Posterior cingulate gyrus (tissue), 11 donors: ENCODE results near the gene CDCA3.
A peak's percentile ranks its signal among the peaks of the same experiment; 100 is the strongest.
"Not testable (repeated sequence)": the region's sequence is repeated elsewhere in the genome, so short reads cannot be mapped to it uniquely, and the experiment has no call there.

Experiments used
- DNase-seq, 10 donors: peaks; one replicate each; pipeline versions ENCODE4 v3.0.0 to v3.0.0-alpha.2; 2020 to 2021; ENCODE audit warnings: mixed read lengths in 3 of 10
- intact Hi-C: fragments of 100-400 bp; cut with DNase I; formaldehyde crosslinking; loops from one replicate; pipeline ENCODE4 v1.15.1; 2023

The CDCA3 gene

DNA sequence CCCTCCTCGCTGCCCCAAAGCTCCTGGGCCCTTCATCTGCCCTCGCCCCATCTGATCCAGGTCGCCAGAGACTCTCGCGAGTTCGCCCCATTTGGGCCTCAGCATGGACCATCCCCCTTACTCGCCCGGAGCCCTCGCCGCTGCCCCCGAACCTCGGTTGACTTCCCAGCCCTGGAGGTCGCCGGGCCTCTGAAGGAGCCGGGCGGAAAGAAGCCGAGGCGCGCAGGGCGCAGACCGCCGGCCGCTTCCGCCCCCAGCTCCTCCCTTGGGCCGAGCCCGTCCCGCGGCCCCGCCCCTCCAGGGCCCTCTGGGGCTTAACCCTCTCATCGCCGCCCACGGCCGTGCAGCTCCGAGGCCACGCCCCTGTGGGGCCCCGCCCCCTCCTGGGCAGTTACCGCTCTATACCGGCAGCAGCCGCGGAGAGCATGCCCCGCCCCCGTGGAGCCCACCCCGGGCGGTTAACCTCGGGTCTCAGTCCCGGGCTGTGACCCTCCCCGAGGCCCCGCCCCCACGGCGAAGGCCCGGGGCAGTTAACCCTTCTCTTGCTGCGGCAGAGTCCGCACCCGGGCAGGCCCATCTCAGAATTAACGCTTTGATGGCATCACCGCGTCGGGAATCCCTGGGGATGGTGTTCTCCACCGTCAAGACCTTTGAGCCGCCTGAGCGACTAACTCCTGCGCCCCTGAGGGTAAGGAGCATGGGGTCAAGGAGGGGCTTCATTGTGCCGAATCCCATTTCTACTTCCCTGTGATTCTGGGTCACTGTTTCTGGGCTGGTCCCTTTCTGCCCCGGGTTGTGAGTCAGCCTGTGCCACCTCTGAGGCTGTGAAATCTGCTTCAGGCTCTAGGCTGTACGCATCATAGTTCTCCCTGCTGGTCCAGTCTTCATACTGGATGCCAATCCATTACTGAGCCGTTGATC is 22.3 kb upstream of the CDCA3 start, which contains the start of gene SPSB2:
Gene SPSB2 (minus strand): TSS at position 210 of the 921 bp plus-strand sequence. CDS start 402 bp downstream, outside the sequence.
- intact Hi-C loops, result loop anchor here (1.0 kb wide), 1 partner anchor 18 kb away; no protein-coding TSS in a partner anchor
- DNase-seq, result peak; percentile 88 to 99 (median 94)

DNA sequence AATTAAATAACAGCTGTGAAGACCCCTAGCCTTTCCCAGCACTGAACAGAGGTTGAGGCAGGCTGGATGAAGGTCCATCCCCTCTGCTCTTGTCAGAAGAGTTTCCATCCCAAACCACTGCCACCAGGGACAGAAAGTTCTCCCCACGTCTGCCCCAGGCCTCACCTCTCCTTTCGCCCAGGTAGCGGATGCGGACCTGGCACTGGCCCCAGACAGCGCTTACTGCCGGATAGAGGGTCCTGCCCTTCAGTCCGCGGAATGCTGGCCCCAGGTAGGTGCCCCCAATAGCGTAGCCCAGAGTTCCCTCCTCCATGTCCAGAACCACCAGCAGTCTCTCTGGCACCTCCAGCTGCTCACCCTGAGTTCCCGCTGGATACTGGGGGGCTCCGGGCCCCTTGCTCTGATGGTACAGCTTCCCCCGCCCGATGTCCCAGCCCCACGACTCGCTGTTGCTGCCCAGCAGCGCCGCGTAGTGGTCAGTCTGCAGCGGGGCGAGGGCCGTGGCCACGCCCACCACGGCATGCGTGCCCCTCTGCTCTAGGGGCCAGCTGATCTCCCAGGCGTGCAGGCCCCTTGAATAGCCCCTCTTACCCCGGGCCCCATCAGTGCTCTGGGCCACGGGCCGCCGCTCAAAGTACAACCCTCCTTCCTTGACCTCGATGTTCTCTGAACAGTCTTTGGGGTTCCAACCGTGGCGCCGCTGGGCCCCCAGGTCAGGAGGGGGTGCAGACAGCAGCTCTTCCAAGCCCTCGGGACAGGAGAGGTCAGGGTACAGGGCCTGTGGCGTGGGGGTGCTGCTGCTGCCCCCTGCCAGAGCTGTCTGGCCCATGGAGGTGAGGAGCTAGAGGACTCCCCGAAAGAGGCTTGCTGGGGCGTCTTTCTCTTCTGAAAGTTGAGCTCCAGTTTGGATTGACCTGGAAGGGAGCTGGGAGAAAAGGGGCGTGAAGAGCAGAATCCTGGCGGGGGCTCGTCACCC is 21.3 kb upstream of the CDCA3 start:
- intact Hi-C loops, result loop anchor here (1.0 kb wide), 1 partner anchor 19 kb away; no protein-coding TSS in a partner anchor
- DNase-seq, result peak; percentile 70 to 97 (median 84)

DNA sequence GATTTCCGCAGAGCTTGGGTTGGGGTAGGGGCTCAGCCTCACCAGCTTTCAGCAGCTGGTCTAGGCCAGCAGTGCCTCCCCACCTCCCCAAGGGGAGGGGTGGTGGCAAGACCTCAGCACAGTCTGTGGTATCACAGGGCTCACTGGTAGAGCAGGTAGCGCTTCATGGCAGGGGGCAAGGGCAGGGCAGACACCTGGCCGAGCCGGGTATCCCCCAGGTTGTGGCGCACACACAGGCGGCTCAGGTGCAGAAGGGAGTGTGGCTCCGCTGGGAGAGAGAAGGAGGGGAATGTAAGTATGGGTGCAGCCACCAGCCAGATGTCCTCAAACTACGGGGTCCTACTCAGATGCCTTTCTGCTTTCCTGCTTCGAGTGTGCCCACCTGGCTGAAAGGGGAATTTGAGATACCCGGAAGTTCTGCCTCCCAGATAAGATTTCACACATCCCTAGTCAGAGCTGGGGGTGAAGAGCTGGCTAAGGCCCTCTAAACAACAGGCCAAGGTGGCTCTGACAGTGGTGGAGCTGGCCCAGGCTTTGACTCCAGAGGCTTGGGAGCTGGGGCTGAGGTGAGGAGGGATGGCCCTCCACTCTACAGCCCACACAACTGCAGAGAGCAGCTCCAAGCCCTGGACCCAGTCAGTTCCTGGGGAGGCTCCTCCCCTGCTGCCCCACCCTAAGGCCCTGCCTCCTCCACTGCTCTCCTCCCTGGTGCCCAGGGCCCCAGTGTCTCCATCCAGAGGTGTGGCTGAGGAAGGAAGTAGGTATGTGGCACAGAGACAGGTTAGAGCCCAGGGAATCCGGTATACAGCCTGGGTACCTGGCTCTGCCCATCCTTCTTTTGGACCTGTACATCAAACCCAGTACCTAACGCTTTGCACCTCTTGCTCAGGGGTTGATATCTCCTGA is 20.2 kb upstream of the CDCA3 start:
- DNase-seq, result peak in 2 of 10 donors; percentile 61 to 73
- intact Hi-C loops, result no loop called here

DNA sequence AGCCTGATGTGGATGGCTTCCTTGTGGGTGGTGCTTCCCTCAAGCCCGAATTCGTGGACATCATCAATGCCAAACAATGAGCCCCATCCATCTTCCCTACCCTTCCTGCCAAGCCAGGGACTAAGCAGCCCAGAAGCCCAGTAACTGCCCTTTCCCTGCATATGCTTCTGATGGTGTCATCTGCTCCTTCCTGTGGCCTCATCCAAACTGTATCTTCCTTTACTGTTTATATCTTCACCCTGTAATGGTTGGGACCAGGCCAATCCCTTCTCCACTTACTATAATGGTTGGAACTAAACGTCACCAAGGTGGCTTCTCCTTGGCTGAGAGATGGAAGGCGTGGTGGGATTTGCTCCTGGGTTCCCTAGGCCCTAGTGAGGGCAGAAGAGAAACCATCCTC is 19.2 kb upstream of the CDCA3 start:
- DNase-seq, result peak in 1 of 10 donors; percentile 7
- intact Hi-C loops, result not testable (repeated sequence)

DNA sequence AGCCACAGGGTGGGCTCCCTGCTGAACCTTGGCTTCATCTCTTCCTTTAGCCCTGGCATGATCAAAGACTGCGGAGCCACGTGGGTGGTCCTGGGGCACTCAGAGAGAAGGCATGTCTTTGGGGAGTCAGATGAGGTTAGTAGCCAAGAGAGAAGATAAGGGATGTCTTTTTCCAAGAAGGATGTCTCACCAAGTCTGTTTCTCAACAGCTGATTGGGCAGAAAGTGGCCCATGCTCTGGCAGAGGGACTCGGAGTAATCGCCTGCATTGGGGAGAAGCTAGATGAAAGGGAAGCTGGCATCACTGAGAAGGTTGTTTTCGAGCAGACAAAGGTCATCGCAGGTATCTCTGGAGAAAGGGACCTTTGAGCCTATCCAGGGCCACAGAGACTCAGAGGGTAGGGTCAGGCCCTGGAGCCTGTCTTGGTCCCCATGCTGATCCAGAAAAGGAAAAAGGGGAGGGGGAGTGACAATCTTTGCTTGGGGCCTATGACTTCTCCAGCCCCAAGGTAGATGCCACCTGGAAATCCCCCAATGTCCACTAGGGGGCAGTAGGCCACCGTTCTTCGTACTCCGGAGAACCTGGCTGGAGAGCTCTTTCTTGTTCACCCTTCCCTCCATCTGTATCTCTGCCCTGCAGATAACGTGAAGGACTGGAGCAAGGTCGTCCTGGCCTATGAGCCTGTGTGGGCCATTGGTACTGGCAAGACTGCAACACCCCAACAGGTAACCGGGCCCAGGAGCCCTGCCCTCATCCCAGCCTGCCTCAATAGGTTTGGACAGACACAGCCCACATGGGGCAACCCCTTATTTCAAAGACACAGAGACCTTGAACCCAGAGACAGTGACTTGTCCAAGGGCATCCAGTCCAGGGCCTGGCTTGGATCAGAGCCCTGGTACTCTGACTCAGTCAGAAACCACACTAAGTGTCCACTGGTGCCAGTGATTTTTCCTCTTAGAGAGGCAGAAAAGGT is 18.2 kb upstream of the CDCA3 start:
- intact Hi-C loops, result no loop called here
- peak; percentile 48 to 96 (median 80) for DNase-seq

DNA sequence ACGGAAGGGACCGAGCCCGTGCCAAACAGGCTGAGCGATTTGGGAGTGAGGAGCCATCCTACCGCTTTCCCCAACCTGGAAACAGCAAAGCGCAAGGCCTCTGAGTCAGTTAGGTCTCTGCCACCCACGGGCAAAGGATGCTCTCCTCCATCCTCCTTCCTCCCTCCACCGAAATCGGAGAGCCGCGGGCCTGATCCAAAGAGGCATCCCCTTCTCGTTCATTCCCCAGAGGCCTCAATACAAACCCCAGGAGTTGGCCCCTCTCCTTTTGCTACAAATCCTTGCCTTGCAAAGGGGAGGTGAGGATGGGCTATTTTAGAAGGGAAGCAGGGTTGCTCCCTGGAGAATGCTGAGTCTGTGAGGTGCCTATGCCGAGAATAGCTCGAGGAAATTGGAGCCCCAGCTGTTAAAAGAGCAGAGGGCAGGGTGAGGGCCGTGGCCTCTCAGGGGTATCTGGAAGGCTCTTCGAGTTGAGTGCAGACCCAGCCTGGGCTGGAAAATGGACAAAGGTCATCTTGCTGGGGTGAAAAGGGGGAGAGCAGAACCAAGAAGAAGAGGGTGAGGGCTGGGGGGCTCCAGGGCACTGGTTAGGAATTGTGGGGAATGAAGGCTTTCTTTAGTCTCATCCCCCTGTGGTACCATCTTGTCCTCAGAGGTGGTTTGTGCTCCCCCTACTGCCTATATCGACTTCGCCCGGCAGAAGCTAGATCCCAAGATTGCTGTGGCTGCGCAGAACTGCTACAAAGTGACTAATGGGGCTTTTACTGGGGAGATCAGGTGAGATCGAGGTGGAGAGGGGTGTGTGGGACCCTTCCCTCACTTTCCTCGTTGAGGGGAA is 17.3 kb upstream of the CDCA3 start:
- DNase-seq, result peak in 1 of 10 donors; percentile 50
- intact Hi-C loops, result no loop called here

DNA sequence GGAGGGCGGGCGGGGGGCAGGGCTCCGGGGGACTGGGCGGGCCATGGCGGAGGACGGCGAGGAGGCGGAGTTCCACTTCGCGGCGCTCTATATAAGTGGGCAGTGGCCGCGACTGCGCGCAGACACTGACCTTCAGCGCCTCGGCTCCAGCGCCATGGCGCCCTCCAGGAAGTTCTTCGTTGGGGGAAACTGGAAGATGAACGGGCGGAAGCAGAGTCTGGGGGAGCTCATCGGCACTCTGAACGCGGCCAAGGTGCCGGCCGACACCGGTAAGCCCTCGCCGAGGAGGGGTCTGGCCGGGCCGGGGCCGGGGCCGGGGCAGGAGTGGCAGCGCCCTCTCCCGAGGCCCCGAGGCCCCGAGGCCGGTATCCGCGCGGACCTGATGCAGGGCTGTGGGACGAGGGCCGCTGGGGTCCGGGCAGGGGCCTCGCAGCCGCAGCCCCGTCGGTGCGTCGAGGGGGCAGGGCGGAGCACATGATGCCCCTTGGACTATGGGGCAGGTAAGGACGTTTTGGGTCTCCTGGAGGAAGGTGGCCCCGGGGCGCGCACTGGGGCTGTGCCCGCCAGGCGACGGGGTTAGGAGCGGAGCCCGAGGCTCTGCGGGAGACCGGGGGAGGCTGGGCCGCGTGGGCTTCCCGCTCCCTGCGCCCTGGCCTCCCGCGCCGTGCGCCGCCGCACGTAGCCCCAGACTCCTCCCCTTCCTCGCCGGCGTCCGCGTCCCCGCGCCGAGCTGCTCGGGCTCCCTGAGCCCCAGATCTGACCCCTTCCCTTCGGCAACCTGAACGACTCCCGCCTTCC is 16.5 kb upstream of the CDCA3 start, which contains the start of gene TPI1:
Gene TPI1 (plus strand): TSS at position 119 of the 798 bp plus-strand sequence. CDS start 36 bp downstream, at position 155.
- peak; percentile 75 to 98 (median 88) for DNase-seq
- intact Hi-C loops, result loop anchor here (2.0 kb wide), 1 partner anchor 37 kb away; the partner anchor contains the start of gene LRRC23

DNA sequence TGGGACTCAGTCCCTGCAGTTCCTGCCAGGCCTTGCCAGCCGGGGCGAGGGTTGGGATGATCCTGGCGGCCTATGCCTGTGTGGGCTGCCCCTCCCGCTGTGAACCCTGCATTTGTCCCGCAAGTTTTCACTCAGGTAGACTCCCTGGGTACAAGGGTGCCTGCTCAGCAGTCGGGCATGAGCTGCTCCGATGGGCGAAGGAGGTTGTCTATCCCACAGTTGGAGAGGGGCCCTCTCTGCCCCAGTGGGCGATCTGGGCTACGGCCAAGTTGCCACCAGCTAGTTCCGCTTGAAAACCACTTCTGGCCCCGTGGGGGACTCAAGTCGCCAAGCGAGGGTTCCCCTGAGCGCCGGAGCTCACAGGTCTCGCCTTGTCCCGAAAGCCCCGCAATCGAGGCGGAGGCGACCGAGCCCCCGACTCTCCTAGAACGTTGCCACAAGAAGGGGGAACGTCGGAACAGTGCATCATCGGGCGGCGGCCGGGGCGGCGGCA is 15.9 kb upstream of the CDCA3 start:
- peak in 3 of 10 donors; percentile 20 to 86 (median 73) for DNase-seq
- intact Hi-C loops, result loop anchor here (2.0 kb wide), 1 partner anchor 38 kb away; the partner anchor contains the start of gene LRRC23

DNA sequence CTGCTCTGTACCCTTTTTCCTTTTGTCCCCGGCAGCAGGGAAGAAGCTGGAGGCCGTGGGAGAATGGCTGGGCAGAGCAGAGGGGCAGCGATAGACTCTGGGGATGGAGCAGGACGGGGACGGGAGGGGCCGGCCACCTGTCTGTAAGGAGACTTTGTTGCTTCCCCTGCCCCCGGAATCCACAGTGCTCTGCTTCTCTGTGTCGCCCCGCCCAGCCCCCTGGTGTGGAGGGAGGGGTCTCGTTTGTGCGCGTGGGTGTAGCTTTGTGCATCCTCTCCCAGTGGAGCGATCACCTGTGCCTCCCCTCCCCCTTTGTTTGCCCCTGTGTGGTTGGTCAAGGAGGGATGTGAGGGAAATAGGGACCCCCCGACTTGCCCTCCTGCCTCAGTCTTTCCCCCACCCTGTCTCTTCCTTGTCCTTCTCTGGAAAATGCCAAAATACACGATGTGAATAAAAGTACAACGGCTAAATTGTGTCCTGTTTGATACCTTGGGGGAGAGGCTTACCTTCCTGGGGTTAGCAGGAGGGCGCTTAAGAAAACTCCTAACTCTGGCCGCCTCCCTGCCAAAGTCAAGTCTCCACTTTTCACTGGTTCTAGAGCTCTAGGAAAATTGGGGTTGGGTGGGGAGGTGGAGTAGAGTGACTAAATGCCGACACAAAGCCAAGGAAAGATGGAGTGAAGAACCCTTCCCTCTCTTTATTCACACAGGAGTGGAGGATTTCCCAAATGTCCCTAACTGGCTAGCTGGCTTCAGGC is 15.3 kb upstream of the CDCA3 start:
- no peak for DNase-seq
- intact Hi-C loops, result loop anchor here (2.0 kb wide), 1 partner anchor 38 kb away; the partner anchor contains the start of gene LRRC23

DNA sequence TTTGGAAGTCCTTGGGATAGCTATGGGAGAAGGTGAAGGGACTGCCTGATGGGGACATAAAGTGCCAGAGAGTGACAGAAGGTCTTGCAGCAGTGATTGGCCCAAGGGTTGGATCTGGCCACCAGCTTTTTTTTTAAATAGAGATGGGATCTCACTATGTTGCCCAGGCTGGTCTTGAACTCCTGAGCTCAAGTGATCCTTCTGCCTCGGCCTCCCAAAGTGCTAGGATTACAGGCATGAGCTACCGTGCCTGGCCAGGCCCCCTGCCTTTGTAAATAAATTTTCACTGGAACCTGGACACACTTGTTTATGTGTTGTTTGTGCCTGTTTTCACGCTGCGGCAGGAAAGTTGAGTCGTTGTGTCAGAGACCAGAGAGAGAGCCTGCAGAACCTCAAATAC is 14.2 kb upstream of the CDCA3 start:
- intact Hi-C loops, DNase-seq: not testable (repeated sequence)

DNA sequence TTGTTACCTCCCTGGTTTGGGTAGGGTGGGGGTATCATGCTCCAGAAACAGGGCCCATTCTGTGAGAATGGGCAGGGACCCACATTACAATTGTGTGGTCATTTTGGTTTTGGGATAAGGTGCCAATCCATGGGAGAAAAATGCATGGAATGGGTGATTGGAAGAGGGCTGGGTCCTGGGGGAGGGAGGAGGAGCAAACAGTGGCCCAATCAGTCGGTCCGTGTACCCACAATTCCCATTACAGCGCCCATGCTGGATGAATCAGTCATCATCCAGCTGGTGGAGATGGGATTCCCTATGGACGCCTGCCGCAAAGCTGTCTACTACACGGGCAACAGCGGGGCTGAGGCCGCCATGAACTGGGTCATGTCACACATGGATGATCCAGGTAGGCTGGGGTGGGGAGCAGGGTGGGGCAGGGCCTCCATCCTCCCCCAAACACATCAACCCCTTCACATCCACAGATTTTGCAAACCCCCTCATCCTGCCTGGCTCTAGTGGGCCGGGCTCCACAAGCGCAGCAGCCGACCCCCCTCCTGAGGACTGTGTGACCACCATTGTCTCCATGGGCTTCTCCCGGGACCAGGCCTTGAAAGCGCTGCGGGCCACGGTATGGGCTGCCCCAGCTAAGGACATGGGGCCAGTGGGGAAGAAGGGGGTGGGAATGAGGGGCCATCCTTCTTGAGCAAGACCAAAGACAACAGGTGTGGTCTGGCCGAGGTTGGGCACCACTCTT is 12.7 kb upstream of the CDCA3 start:
- no peak for DNase-seq
- intact Hi-C loops, result no loop called here

DNA sequence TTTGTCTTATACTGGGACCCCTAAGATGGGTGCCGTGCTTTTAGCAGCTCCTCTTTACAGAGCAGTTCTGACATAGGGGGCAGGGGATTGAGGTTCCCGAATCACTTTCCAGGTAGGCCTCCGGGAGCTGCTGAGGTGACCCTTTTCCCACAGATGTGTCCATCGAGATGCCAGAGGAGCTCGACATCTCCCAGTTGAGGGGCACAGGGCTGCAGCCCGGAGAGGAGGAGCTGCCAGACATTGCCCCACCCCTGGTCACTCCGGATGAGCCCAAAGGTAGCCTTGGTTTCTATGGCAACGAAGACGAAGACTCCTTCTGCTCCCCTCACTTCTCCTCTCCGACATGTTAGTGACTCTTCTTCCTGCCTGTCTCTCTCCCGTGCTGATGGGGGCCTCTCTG is 11.9 kb upstream of the CDCA3 start:
- intact Hi-C loops, result no loop called here
- DNase-seq, result peak in 1 of 10 donors; percentile 15

DNA sequence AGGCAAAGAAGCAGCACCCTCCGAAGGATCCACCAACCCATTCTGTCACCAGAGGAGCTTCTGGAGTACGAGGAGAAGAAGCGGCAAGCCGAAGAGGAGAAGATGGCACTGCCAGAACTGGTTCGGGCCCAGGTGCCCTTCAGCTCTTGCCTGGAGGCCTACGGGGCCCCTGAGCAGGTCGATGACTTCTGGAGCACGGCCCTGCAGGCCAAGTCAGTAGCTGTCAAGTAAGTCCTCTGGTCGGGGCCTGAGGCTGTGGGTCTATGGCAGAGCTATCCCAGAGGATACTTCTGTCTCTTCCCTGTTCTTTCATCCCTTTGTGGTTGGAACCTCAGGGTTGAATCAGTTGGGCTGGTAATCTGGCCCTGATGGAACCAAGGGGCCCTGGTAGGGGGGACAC is 10.3 kb upstream of the CDCA3 start:
- peak in 1 of 10 donors; percentile 61 for DNase-seq

DNA sequence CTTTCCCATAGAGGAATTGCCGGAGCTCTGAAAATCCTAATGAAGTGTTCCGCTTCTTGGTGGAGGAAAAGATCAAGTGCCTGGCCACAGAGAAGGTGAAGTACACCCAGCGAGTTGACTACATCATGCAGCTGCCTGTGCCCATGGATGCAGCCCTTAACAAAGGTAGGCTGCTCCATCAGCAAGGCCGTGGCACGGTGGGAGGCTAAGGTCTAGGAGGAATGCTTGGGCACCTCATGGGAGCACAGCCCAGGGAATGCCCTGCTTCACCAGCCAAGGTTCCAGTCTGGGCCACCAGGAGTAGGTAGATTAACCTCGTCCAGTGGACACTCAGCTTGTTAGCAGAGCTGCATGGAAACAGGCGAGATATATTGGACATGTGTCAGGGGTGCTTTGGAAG is 9.9 kb upstream of the CDCA3 start:
- DNase-seq, result peak in 1 of 10 donors; percentile 37

More for the DNA sequence above, 10.3 kb upstream of the CDCA3 start:
- intact Hi-C loops, result no loop called here

DNA sequence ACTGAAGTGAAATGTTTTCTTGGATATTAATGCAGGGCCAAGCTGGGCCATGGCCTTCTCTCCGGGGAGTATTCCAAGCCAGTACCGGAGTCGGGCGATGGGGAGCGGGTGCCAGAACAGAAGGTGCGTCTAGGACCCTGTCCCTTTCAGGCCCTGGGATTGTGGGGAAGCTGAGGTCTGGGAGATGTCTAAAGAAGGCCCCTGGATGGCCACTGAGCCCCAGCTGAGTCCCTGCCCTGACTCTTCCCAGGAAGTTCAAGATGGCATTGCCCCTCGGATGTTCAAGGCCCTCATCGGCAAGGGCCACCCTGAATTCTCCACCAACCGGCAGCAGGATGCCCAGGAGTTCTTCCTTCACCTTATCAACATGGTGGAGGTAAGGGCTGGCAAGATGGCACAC is 9.0 kb upstream of the CDCA3 start:
- intact Hi-C loops, result no loop called here
- peak in 1 of 10 donors; percentile 39 for DNase-seq

More for the DNA sequence above, 9.9 kb upstream of the CDCA3 start:
- intact Hi-C loops, result no loop called here
